CD4-positive, alpha-beta T cell treated with Interleukin-12 subunit alpha and Interleukin-12 subunit beta, for 1 hour (primary cell): Measurements from ENCODE around the gene COG6.

Experiments used
- DNase-seq: peaks from one replicate; pipeline ENCODE4 v3.0.0-alpha.2; 2020

Gene COG6

DNA sequence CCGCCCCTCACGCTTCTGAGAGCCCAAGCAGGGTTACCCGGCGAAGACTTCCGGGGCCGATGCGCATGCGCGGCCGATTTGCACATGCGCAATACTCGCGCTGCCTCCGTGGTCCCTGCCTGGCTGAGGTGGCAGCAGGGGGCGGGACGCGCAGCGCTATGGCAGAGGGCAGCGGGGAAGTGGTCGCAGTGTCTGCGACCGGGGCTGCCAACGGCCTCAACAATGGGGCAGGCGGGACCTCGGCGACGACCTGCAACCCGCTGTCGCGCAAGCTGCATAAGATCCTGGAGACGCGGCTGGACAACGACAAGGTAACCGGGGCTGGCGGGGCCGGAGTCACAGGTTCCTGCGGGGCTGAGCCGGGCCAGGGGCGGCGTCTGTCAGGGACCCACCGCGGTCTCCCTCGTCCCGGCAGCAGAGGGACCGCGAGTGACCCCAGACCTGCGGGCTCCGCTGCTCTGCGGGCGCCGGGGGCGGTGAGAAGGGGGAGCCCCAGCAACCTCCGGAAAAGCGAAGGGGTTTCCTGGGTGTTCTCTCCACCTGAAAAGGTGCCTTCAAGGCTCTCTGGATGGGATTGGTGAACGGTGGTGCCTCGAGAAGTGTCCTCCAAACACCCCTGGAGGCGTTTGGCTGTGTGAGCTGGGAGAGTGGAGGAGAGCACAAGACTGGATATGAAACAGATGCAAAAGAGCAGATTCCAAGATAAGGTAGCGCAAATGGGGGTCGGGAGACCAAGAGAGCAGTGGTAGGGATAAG lies at the start of gene COG6:
COG6 (plus strand) TSS at position 94 of the 756 bp plus-strand sequence; CDS start at position 159, 65 bp downstream.
- peak; percentile 95 for DNase-seq

DNA sequence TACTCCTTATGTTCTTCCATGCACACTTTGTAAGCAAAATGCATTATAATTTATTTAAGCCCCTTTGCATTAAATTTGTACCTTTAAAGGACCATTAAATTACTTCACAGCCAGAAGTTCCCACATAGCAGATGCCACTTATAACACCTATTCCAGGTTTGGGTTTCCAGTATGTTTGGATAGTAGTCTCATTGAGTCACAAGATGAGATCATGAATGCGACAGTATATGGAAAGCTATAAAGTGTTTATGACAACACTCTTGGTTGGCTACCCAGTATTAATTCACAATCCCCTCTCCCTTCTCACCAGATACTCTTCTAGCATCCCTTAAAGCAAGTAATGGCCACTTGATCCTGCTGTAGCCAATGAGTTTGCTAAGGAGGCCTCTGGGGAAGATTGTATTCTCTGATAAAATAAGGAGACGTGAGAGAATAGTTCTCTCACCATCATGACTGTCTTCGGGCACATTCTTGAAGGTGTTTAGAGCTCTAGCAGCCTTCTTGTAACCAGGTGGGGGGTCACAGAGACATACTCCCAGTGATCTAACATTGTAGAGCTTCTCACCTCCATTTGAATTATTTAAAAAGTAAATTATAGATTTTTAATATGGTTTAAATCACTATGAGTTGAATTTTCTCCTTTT lies 49.7 kb upstream of the COG6 start:
- no peak for DNase-seq

DNA sequence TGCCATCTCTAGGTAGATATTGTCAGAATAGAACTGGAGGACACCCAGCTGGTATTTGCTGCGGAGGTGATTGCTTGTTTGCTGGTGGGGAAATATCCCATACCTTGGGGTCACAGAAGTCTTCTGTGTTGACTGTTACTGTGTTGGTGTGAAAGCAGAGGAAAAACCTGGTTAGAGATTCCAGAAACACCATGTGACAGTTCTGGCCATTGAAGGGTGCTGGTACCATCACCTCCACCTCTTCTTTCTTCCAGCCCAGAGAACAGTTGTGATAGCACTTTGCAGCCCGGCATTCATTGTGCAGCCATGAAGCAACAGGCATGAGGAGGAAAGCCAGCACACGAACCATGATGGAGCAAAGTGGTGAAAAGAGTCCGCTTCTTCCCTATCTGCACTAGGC lies 47.6 kb upstream of the COG6 start:
- DNase-seq, result no peak

DNA sequence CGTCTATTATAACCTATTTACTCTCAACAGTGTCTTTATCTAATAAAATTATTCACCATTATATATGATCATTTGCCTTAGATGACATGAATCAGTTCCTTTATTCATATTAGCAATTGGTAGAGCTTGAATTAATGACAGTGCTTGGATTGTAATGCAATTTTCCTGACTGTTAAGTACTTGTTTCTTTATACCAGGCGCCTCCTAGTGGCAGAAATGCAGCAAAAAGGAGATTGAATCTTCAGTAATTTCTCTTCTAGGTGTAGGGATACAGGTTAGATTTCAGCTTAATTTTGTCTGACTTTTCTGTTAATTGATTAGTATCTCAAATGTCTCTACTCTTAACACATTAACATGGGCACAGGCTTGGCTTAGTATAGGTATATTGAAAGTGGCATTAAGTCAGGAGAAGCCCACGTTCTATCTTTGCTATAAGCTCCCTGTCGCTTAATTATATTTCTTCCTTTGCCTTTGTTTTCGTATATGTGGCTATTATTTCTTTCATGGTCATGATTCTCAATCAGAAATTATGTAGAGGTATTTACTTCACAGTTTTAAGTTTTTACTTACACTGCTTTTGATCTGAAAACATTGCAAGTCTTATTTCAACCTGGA lies 43.3 kb upstream of the COG6 start:
- DNase-seq, result peak; percentile 55

DNA sequence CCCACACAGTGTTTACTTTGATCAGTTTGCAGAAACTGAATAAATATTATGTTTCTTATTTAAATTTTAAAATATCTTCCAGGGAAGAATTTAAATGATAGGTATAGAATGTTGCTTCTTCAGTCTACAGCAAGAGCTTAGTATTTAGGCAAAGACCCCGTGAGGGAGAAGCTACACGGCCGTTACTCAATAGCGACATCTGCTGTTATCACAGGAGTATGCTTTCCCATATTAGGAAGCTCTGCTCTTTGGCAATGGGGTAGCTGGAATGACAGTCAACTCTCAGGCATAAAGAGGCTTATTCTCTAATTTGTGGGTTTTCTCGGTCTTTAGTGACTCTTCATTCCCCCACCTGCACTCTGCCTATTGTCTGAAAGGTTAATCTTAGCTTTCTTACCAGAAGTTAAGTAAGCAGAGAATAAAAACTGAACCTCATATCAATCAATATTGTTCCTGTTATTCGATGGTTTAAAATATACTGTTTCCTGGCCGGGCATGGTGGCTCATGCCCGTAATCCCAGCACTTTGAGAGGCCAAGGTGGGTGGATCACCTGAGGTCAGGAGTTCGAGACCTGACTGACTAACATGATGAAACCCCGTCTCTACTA lies 39.3 kb upstream of the COG6 start:
- peak; percentile 58 for DNase-seq

DNA sequence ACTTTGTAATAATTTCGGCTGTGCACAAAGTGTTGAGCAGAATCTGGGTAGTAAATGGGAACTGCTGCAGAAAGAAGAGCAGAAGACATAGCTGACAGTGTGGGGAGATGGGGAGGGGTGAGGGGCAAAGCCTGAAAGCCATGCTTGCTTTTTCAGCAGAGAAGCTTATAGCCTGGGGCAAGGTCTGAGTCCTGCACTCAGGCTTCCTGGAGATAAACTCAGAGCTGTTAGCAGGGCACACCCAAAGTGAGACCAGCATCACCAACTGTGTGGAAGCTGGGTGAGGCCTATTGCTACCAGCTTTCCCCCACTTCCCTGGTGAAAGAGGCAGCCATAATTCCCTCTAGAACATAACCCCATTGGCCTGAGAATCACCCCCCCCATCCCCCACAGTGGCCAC lies 36.9 kb upstream of the COG6 start:
- no peak for DNase-seq

DNA sequence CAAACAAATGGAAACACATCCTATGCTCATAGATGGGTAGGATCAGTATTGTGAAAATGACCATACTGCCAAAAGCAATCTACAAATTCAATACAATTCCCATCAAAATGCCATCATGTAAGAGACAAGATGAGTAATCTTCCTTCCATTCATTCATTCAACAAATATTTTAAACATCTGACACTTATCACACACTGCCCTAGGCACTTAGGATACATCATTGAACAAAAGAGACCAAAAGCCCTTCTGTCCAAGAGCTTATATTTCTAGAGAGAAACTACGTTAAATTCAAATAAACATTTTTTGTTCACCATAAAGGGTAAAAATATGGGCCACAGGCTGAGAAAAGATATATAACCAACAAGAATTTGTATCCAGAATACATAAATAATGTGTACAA lies 32.0 kb upstream of the COG6 start:
- no peak for DNase-seq

DNA sequence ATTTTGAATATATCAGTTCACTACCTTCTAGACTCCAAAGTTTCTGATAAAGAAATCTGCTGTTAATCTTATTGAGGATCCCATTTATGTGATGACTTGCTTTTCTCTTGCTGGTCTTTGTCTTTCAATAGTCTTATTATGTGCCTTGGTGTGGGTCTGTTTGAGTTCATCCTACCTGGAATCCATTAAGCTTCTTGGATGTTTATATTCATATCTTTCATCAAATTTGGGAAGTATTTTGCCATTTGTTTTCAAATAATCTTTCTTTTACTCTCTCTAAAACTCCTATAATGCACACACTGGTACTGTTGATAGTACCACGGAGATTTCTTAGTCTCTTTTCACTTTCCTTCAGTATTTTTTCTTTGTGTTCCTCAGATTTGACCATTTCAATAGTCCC lies 24.2 kb upstream of the COG6 start:
- DNase-seq, result no peak

DNA sequence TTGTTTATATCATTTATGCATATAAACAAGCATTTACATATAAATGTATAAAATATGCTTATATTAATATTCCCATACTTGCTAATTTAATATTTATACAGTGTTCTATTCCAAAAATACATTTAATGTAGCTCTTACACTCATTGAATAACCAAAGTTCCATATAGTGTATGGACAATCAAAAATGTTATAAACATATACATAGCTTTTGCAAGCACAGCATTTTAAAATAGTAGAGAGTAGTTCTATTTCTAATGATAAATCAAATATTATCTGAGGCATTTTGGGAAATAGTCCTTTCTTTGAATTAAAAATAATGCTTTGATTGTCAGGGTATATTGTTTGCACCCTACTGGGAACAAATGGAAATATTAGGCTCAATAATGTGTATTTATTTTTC lies 22.5 kb upstream of the COG6 start:
- no peak for DNase-seq

DNA sequence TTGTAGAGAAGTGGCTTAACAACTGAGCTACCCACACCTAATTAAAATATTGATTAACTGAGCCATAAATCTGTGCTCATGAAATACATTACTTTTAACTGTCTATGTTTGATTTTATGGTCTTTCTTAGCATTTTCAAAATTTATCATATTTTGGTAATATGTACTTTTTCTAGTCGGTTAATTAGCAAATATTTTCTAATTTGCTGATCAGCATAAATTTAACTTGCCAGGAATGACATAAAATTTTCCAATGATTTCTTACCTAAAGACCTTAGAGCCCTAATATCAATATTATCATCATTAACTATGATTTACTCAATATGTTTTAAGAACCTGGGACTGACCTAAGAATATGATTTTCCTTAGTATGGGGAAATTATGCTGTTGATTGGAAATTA lies 19.9 kb upstream of the COG6 start:
- no peak for DNase-seq

DNA sequence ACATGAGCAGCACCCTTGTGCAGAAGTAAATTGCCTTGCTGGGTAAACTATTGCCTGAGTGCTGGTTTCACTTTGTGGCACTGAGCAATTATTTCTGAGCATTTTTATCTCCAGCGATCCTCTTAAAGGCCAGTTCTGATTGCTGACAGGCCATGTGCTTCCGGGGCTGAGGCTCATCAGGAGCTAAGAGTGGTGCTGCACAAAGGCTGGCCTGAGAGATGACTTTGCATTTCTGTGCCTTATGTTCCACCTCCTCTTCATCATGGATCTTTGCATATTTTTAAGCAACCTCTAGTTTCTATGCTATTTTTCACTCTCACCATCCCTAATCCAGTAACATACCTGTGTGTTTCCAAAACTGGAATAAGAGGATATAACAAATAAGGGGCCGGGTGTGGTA lies 17.6 kb upstream of the COG6 start:
- no peak for DNase-seq

DNA sequence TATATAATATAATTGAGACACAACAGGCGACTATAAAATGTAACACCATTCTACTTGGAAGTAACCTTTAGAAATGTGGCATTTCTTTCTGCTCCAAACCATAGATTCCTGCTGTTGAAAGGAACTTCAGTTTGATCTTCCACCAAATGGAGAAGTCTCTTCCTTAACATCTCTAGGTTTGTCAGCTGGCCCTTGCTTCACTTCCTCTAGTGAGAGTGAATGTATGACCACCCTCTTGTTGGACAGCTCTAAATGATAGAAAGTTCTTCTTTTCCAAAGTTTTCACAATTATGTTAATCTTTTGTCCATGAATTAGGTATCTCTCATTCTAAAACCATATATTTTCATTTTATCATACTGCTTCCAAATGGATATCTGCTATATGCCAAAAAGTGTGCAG lies 13.8 kb upstream of the COG6 start:
- no peak for DNase-seq

DNA sequence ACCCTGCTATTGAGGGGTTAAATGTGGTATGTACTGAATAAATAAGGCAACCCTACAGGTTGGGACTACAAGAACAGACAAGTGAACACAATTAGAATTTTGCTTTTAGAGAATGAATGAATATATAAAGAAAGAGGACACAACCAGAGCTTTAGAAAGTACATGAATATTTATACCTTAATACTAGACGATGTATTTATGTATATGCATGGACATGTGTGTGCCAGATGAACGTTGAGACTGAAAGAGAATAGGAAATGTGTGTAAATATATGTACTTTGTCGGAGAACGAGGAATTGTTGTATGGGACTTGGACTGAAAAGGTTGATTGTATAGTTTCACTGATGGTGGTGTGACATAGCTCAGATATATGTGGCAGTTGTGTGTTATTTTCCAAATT lies 9.3 kb upstream of the COG6 start:
- DNase-seq, result no peak

DNA sequence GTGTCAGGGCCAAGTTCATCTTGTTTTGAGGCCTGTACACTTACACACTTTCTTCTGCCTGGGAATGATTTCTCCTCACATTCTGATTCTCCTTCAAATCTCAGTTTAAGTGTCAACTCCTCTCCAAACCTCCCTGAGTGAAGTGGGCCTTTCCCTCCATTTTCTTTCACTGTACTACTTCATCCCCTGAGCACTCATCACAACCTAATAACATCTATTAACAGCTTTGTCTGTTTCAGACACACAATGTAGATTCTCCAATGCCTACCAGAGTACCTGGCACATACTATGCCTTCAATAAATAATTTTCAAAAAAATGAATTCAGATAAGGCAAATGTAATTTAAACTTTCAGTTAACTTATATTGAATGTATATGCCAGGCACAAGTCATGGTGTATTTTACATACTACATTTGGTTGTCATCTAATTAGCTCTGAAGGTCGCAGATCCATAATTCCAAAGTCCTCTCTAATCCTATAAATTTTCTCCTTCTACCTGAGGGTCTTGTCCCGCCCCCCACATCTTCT lies 357 bp upstream of the COG6 start:
- DNase-seq, result no peak

DNA sequence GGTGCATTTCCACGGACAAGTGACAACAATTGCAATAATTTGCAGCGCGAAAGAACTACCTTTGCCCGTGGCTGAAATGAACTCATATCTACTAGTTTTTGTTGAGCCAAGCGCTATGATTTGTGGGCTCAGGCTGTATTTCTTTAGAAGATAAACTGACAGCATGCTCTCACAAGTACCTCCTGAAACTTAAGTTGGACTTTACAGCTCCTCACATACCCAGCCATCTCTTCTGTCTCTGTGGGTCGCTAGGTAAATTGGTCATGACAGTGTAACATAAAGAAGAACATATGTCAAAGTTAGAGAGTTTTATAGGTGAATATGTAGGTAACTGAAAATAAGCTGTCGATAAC lies 839 bp downstream of the COG6 start:
- DNase-seq, result no peak

DNA sequence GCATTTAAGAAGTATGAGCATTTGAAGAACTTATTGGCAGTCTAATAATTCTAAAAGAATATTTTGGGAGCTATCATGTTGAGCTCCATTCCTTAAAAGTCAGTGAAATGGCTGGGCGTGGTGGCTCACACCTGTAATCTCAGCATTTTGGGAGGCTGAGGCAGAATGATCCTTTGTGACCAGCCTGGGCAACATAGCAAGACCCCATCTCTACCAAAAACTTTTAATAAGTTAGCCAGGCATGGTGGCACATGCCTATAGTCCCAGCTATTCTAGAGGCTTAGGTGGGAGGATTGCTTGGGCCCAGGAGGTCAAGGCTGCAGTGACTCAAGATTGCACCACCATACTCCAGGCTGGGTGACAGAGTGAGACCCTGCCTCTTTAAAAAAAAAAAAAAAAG lies 8.0 kb downstream of the COG6 start:
- DNase-seq, result no peak

DNA sequence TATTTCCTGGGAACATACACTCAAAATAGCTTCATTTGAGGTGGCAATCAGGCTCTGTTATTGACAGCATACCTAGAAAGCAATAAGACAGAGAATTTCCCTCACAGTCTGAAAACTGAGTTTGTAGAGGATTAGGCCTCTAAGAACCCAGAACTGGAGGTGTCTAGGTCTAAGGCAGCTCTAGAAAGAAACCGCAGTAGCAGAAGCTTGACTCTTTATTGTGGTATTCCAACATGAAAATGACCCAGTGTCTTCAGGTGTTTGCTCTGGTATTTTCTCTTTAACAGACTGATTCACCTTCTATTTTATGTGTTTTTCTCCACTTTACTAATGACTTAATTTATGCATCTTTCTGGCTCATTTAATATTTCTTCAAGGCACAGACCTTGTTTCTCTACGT lies 8.5 kb downstream of the COG6 start:
- DNase-seq, result no peak

DNA sequence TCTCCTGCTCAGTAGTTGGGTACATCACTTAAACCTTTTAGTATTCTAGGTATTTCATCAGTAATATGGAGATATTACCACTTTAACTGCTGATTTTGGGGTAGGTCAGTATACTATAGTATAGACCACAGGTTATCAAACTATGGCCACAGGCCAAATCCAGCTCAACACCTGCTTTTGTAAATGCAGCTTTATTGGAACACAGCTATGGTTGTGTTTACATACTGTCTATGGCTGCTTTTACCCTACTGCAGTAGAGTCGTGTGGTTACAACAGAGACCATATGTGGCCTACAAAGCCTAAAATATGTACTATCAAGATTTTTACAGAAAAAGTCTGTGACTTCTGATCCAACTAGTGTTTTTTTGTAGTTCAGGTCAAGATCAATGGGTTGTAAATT lies 10.3 kb downstream of the COG6 start:
- no peak for DNase-seq

DNA sequence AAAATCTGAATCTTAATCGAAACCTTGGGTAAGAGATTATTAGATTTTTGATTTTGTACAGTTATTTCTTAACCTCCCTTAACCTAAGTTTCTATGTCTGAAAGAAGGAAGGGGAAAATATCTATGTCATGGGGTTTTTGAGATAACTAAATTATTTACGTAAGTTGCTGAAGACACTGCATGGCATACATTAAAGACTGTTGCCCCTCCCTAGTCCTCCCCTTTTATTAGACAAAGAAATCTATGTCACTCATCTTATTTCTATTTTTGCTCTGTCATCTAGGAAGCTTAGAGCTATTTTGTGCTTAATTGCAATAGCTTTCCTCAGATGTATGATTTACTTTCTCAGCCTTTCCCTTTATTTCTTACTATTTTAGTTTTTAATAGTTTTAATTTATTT lies 15.0 kb downstream of the COG6 start:
- no peak for DNase-seq

DNA sequence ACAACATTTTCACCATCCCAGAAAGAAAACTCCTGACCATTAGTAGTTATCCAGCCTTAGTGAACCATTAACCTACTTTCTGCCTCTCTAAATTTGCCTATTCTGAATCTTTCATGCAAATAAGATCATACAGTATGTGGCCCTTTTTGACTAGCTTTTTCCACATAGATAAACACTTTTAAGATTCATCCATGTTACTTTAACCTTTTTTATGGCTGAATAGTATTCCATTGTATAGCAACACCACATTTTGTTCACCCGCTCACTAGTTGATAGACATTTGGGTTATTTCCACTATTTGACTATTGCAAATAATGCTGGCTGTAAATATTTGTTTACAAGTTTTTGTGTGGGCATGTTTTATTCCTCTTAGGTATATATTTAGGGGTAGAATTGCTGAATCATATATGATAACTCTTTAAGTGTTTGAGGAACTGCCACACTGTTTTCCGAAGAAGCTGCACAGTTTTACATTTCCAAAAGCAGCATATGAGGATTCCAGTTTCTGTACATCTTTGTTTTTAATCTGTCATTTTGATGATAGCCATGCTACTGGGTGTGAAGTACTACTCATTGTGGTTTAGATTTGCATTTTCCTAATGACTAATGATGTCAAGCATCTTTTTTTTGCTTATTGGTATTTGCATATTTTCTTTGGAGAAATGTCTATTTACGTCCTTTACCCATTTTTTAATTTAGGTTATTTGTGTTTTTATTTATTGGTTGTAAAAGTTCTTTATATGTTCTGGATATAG lies 17.1 kb downstream of the COG6 start:
- no peak for DNase-seq

DNA sequence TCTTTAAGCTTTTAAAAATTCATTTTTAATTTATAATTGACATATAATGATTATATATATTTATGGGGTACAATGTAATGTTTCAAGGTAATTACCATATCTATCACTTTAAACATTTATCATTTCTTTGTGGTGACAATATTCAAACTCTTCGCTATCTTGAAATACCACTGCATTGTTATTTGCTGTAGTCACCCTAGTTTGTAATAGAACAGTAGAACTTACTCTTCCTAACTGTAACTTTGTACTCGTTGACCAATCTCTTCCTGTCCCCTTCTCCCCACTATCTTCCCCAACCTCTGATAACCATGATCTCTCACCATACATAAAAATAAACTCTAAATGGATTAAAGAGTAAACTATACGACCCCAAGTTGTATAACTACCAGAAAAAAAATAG lies 20.4 kb downstream of the COG6 start:
- no peak for DNase-seq

DNA sequence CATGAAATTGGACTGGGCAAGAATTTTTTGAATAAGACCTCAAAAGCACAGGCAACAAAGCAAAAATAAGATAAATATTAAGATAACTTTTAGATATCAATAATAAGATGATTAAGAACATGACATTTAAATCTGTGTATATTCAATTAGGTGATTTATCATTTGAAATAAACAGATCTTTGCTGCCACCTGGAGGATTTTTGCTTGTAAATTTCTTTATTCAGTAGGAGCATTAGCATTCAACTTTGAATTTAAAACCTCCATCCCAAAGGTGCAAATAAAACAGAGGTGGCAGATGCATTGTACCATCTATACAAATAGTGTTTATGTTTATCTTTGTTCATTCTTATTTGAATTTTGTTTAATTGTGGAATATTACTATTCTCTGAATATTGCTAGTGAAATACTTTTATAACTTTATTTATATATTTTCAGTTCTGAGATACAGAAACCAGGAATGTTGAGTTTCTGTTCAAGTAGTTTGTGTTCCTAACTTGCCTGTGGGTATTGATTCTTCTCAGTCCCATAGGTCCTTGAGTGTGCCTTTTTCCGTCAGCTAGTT lies 20.9 kb downstream of the COG6 start:
- peak; percentile 62 for DNase-seq

DNA sequence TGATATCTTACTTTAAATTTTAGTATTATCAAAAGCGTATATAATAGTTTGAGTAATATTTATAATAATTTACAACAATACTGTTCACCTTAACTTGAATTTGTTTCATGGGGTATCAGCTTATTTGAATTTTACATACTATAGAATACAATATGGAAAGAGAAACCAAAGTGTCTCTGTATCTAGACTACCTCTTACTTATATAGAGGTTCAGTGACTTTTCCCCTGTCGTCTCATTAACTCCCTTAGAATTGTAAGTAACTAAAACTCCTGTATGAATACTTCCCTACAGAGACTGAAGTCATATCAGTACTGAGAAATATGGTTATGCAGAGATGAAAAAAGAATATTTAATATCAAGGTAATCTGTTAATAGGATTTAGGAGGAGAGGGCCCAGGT lies 26.8 kb downstream of the COG6 start:
- DNase-seq, result no peak
